ENCODE results near the gene ARHGEF40.

The ARHGEF40 gene

GRCh38 chr14:21070083-21070609, at the start of gene ARHGEF40:
TSS of gene ARHGEF40 (plus strand) at chr14:21070304. CDS start at chr14:21070397, 93 bp downstream.
- no peak for DNase-seq

GRCh38 chr14:21020977-21021545, 49.0 kb upstream of the ARHGEF40 start:
- no peak for DNase-seq

- DNase-seq: no peak
Measured at GRCh38 chr14:21022686-21023085, 47.4 kb upstream of the ARHGEF40 start.

GRCh38 chr14:21023174-21023573, 46.9 kb upstream of the ARHGEF40 start:
- no peak for DNase-seq

- DNase-seq: no peak
Measured at GRCh38 chr14:21023817-21024584, 46.1 kb upstream of the ARHGEF40 start.

- peak; percentile 45 for DNase-seq
Measured at GRCh38 chr14:21024585-21025370, 45.3 kb upstream of the ARHGEF40 start, which contains the start of gene NDRG2. TSS of gene NDRG2 (minus strand) at chr14:21025061. CDS start at chr14:21023315, 1,746 bp downstream.

- no peak for DNase-seq
Measured at GRCh38 chr14:21025371-21026273, 44.5 kb upstream of the ARHGEF40 start.

- no peak for DNase-seq
Measured at GRCh38 chr14:21026274-21026987, 43.7 kb upstream of the ARHGEF40 start.

- no peak for DNase-seq
Measured at GRCh38 chr14:21026988-21027315, 43.2 kb upstream of the ARHGEF40 start.

- DNase-seq: no peak
Measured at GRCh38 chr14:21029917-21030316, 40.2 kb upstream of the ARHGEF40 start, which contains the start of gene TPPP2. TSS of gene TPPP2 (plus strand) at chr14:21030217. CDS start at chr14:21030582, 365 bp downstream.

- DNase-seq: no peak
Measured at GRCh38 chr14:21030531-21030930, 39.6 kb upstream of the ARHGEF40 start.

- DNase-seq: no peak
Measured at GRCh38 chr14:21032326-21033132, 37.6 kb upstream of the ARHGEF40 start.

- no peak for DNase-seq
Measured at GRCh38 chr14:21033133-21033698, 36.9 kb upstream of the ARHGEF40 start.

- DNase-seq: no peak
Measured at GRCh38 chr14:21034707-21035106, 35.4 kb upstream of the ARHGEF40 start, which contains the start of gene RNASE13. TSS of gene RNASE13 (minus strand) at chr14:21034807. CDS start at chr14:21034288, 519 bp downstream.

GRCh38 chr14:21036751-21037150, 33.4 kb upstream of the ARHGEF40 start:
- no peak for DNase-seq

- DNase-seq: no peak
Measured at GRCh38 chr14:21037156-21037555, 32.9 kb upstream of the ARHGEF40 start.

- no peak for DNase-seq
Measured at GRCh38 chr14:21038441-21039422, 31.4 kb upstream of the ARHGEF40 start.

GRCh38 chr14:21039585-21040369, 30.3 kb upstream of the ARHGEF40 start:
- no peak for DNase-seq
